ENCODE measurements around the gene GUCA1C.

DNA sequence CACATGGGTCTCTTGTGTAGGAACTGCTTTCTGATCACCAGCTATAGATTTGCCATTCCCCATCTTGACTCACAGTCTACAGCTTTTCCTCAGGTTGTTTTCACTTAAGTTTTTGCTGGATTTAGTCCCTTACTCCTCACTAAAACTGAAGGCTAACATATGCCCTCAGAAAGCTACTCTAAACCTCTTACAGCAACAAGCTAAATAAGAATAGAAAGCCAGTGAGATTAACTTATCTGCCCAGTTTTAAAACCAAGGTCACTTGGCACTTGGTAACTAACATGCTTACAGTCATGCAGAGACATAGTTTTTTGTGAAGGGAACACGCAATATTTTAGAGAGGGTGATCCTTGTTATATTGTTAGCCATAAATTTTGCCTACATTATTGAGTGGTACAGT is at the start of gene GUCA1C:
- TF ChIP-seq POLR2AphosphoS5 (IDR thresholded peaks at IDR 0.05; ENCODE audit: low read depth, low read length) = no peak
- TF ChIP-seq, protein P1, sequence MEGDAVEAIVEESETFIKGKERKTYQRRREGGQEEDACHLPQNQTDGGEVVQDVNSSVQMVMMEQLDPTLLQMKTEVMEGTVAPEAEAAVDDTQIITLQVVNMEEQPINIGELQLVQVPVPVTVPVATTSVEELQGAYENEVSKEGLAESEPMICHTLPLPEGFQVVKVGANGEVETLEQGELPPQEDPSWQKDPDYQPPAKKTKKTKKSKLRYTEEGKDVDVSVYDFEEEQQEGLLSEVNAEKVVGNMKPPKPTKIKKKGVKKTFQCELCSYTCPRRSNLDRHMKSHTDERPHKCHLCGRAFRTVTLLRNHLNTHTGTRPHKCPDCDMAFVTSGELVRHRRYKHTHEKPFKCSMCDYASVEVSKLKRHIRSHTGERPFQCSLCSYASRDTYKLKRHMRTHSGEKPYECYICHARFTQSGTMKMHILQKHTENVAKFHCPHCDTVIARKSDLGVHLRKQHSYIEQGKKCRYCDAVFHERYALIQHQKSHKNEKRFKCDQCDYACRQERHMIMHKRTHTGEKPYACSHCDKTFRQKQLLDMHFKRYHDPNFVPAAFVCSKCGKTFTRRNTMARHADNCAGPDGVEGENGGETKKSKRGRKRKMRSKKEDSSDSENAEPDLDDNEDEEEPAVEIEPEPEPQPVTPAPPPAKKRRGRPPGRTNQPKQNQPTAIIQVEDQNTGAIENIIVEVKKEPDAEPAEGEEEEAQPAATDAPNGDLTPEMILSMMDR (IDR thresholded peaks at IDR 0.05) = no peak

Measured in Panc1 (cell line).